ENCODE measurements around the gene ZNF12.
A peak's percentile ranks its signal among the peaks of the same experiment; 100 is the strongest.

Gene ZNF12

GRCh38 chr7:6658618-6659345 is 48.0 kb downstream of the ZNF12 start:
- no peak for DNase-seq (ENCODE audit: low read depth, low spot score)
- no peaks in the 10 kb centered on the region for H3K9me3 ChIP-seq (ENCODE audit: low read depth, low read length)
- no peak for TF ChIP-seq EZH2 (IDR thresholded peaks at IDR 0.05)
- no peak for TF ChIP-seq POLR2AphosphoS5 (IDR thresholded peaks at IDR 0.05; ENCODE audit: borderline replicate concordance, low read depth, low read length)
- no peak for TF ChIP-seq FOXP2 (optimal IDR thresholded peaks at IDR 0.05; ENCODE audit: control extremely low read depth, extremely low read length, insufficient read depth)
- no peak overlapping the region for H3K27ac ChIP-seq
- H3K9ac ChIP-seq (ENCODE audit: insufficient read length), result no peak overlapping the region
- H3K4me3 ChIP-seq, result peak overlapping the region; percentile 28; the same call in 1 of the 2 replicates
- no peaks in the 10 kb centered on the region for H3K36me3 ChIP-seq (ENCODE audit: insufficient read depth, low read length)

- DNase-seq (ENCODE audit: low read depth, low spot score), result no peak
- H3K27ac ChIP-seq, result no peak overlapping the region
- no peak overlapping the region for H3K9ac ChIP-seq (ENCODE audit: insufficient read length)
- TF ChIP-seq POLR2AphosphoS5 (IDR thresholded peaks at IDR 0.05; ENCODE audit: borderline replicate concordance, low read depth, low read length), result no peak
- TF ChIP-seq EZH2 (IDR thresholded peaks at IDR 0.05), result no peak
- no peak for TF ChIP-seq FOXP2 (optimal IDR thresholded peaks at IDR 0.05; ENCODE audit: control extremely low read depth, extremely low read length, insufficient read depth)
- H3K36me3 ChIP-seq (ENCODE audit: insufficient read depth, low read length), result peaks cover 12% of the 10 kb centered on the region; the same call in 1 of the 2 replicates
- no peak overlapping the region for H3K4me3 ChIP-seq
- H3K9me3 ChIP-seq (ENCODE audit: low read depth, low read length), result no peaks in the 10 kb centered on the region
Observed at GRCh38 chr7:6656413-6656812, 50.3 kb downstream of the ZNF12 start.

- H3K9ac ChIP-seq (ENCODE audit: insufficient read length), result no peak overlapping the region
- H3K9me3 ChIP-seq (ENCODE audit: low read depth, low read length), result no peaks in the 10 kb centered on the region
- TF ChIP-seq FOXP2 (optimal IDR thresholded peaks at IDR 0.05; ENCODE audit: control extremely low read depth, extremely low read length, insufficient read depth) (no peak), POLR2AphosphoS5 (IDR thresholded peaks at IDR 0.05; ENCODE audit: borderline replicate concordance, low read depth, low read length) (no peak), EZH2 (IDR thresholded peaks at IDR 0.05) (no peak)
- no peak for DNase-seq (ENCODE audit: low read depth, low spot score)
- H3K27ac ChIP-seq, result no peak overlapping the region
- no peak overlapping the region for H3K4me3 ChIP-seq
- peaks cover 12% of the 10 kb centered on the region; the same call in 1 of the 2 replicates for H3K36me3 ChIP-seq (ENCODE audit: insufficient read depth, low read length)
Observed at GRCh38 chr7:6655636-6656385, 50.9 kb downstream of the ZNF12 start.

- DNase-seq (ENCODE audit: low read depth, low spot score), result no peak
- Histone ChIP-seq H3K27ac (no peak overlapping the region), H3K4me3 (no peak overlapping the region), H3K36me3 (ENCODE audit: insufficient read depth, low read length) (peaks cover 19% of the 10 kb centered on the region; the same call in 1 of the 2 replicates), H3K9me3 (ENCODE audit: low read depth, low read length) (no peaks in the 10 kb centered on the region), H3K9ac (ENCODE audit: insufficient read length) (no peak overlapping the region)
- TF ChIP-seq EZH2 (IDR thresholded peaks at IDR 0.05), result no peak
- no peak for TF ChIP-seq FOXP2 (optimal IDR thresholded peaks at IDR 0.05; ENCODE audit: control extremely low read depth, extremely low read length, insufficient read depth)
- no peak for TF ChIP-seq POLR2AphosphoS5 (IDR thresholded peaks at IDR 0.05; ENCODE audit: borderline replicate concordance, low read depth, low read length)
Observed at GRCh38 chr7:6654842-6655610, 51.7 kb downstream of the ZNF12 start.

- TF ChIP-seq FOXP2 (optimal IDR thresholded peaks at IDR 0.05; ENCODE audit: control extremely low read depth, extremely low read length, insufficient read depth) (no peak), POLR2AphosphoS5 (IDR thresholded peaks at IDR 0.05; ENCODE audit: borderline replicate concordance, low read depth, low read length) (no peak), EZH2 (IDR thresholded peaks at IDR 0.05) (no peak)
- Histone ChIP-seq H3K9ac (ENCODE audit: insufficient read length) (no peak overlapping the region), H3K27ac (no peak overlapping the region), H3K36me3 (ENCODE audit: insufficient read depth, low read length) (peaks cover 19% of the 10 kb centered on the region; the same call in 1 of the 2 replicates), H3K9me3 (ENCODE audit: low read depth, low read length) (no peaks in the 10 kb centered on the region), H3K4me3 (no peak overlapping the region)
- DNase-seq (ENCODE audit: low read depth, low spot score), result no peak
Observed at GRCh38 chr7:6654113-6654841, 52.5 kb downstream of the ZNF12 start.

GRCh38 chr7:6653071-6654003 is 53.4 kb downstream of the ZNF12 start:
- no peak overlapping the region for H3K4me3 ChIP-seq
- no peak overlapping the region for H3K27ac ChIP-seq
- no peak for DNase-seq (ENCODE audit: low read depth, low spot score)
- no peaks in the 10 kb centered on the region for H3K9me3 ChIP-seq (ENCODE audit: low read depth, low read length)
- H3K36me3 ChIP-seq (ENCODE audit: insufficient read depth, low read length), result peaks cover 19% of the 10 kb centered on the region; the same call in 1 of the 2 replicates
- no peak for TF ChIP-seq POLR2AphosphoS5 (IDR thresholded peaks at IDR 0.05; ENCODE audit: borderline replicate concordance, low read depth, low read length)
- no peak for TF ChIP-seq FOXP2 (optimal IDR thresholded peaks at IDR 0.05; ENCODE audit: control extremely low read depth, extremely low read length, insufficient read depth)
- TF ChIP-seq EZH2 (IDR thresholded peaks at IDR 0.05), result no peak
- H3K9ac ChIP-seq (ENCODE audit: insufficient read length), result no peak overlapping the region
